SK-N-DZ (cell line): ENCODE data around the gene SMCR8.
"Not testable (repeated sequence)": the region's sequence is repeated elsewhere in the genome, so short reads cannot be mapped to it uniquely, and the experiment has no call there.

Source experiments
- DNase-seq: peaks from one replicate; pipeline ENCODE4 v3.0.0-alpha.2; 2015; ENCODE audit warnings: low spot score

Gene SMCR8

DNA sequence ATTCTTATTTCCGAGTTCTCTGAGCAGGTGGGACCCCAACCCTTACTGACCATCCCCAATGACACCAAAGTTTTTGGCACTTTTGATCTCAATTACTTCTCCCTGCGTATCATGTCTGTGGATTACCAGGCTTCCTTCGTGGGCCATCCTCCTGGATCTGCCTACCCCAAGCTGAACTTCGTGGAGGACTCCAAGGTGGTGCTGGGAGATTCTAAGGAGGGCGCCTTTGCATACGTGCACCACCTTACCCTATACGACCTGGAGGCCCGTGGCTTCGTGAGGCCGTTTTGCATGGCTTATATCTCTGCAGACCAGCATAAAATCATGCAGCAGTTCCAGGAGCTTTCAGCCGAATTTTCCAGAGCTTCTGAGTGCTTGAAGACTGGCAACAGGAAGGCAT is 868 bp downstream of the SMCR8 start:
- DNase-seq: no peak

DNA sequence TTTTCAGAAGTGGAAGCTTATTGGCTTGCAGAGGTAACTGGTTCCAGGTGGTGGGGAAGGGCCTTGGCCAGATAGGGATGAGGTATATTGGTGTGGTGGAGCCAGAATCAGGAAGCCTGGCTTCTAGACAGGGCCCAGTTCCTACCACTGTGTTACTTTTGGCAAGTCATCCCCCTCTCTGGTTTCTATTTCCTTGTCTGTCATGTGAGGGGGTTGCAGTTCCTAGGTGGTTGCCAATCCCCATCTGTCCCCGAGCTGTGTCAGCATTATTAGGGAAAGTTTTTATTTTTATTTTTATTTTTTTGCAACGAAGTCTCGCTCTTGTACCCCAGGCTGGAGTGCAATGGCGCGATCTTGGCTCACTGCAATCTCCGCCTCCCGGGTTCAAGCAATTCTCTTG is 3.0 kb downstream of the SMCR8 start:
- DNase-seq: no peak

DNA sequence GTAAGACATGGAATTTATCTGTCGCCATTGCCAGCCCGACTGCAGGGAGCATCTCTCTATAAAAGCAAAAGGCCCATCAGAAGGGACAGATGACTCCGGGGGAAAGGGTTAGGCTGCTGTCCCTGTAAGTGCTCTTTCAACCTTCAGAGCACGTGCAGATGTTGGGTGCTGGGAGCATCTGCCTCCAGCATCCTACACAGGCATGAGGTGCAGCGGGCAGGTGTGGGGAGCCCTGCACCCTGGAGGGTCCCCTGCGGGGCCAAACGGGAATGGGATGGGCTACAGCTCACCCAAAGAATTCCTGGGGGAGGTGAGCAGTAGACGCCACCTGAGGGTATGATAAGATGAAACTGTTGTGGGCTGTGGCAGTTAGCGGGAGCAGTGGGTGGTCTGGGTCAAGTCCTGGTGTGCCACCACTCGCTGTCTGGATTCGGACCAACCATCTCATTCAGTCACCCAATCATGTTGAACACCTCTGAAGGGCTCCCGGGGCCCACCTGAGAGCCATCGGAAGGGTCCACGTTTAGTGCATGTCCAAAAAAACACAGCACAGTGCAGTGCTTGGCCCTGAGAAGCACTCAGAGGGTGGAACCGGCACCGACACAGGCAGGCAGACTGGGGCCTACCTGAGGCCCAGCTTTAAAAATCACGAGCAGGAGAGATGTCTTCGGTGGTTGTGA is 3.8 kb downstream of the SMCR8 start:
- DNase-seq: no peak

DNA sequence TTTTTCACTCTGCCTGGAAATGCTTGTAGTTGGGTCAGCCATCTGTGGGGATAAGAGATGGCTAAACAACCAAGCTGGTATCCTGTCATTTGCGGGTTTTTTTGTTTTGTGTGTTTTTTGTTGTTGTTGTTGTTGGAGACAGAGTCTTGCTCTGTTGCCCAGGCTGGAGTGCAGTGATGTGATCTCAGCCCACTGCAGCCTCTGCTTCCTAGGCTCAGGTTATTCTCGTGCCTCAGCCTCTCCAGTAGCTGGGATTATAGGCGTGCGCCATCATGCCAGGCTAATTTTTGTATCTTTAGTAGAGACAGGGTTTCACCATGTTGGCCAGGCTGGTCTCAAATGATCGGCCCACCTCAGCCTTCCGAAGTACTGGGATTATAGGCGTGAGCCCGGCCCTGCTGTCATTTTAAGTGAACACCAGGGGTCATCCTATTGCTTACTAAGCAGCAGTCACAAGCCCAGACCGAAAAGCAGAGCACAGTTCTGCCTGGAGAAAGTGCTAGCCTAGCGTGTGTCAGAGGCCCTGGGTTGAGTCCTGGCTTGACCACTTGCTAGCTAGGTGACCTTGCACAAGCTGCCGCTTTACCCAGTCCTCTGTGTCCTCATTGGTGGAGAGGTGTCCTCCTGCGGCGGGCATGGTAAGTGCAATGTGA is 4.6 kb downstream of the SMCR8 start:
- peak; percentile 45 for DNase-seq

- no peak for DNase-seq
Observed at GRCh38 chr17:18320301-18320700, 5.2 kb downstream of the SMCR8 start.

GRCh38 chr17:18321309-18321708 is 6.2 kb downstream of the SMCR8 start:
- no peak for DNase-seq

DNA sequence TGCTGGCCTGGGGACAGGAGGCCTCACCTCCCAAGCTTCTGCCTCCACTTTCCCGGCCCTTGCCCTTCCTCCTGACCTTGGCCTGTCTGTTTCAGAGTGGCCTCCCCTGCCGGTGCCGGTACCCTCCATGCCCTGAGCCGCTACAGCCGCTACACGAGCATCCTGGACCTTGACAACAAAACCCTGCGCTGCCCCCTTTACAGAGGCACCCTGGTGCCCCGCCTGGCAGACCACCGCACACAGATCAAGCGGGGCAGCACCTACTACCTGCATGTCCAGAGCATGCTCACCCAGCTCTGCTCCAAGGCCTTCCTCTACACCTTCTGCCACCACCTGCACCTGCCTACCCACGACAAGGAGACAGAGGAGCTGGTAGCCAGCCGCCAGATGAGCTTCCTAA is 7.4 kb downstream of the SMCR8 start:
- DNase-seq: no peak

GRCh38 chr17:18323007-18323406 is 7.9 kb downstream of the SMCR8 start:
- no peak for DNase-seq

- DNase-seq: no peak
Observed at GRCh38 chr17:18323507-18324139, 8.5 kb downstream of the SMCR8 start.

- DNase-seq: no peak
Observed at GRCh38 chr17:18324140-18325050, 9.3 kb downstream of the SMCR8 start.

GRCh38 chr17:18326039-18326438 is 10.9 kb downstream of the SMCR8 start:
- DNase-seq: no peak

DNA sequence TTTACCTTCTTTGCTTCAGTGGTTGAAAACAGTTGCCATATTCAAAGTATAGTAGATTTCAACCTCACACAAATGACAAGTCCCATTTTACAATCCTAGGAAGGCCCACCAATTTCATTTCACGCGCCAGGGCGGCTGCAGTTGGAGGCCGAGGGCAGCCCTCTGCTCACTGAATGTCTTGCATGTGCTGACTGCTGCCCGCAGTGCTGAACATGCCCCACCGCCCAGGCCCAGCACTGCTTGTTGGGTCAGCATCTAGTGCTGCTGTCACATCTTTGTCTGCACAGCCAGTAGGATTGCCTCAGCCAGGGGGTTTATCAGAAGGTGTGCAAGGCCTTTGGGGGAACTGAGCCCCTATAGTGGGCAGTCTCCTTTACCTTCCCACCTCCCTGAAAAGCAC is 11.5 kb downstream of the SMCR8 start:
- DNase-seq: no peak

GRCh38 chr17:18327093-18327492 is 12.0 kb downstream of the SMCR8 start:
- no peak for DNase-seq

DNA sequence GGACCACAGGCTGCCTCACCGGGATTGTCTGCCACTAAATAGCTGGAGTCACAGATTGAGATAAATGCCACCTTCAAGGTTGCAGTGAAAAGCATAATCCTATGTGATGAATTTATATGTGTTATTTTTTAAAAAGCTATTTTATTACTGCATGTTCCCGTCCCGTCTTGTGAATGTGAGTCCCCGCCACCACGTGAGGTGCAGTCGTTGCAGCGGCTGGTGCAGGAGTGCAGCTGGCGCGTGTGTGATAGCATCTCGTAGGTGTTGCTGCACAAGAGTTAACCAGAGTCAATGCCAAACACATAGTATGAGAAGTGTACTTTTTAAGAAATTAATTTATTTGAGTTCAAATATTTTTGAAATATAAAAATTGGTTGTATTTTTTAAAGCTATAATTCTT is 12.5 kb downstream of the SMCR8 start:
- no peak for DNase-seq

DNA sequence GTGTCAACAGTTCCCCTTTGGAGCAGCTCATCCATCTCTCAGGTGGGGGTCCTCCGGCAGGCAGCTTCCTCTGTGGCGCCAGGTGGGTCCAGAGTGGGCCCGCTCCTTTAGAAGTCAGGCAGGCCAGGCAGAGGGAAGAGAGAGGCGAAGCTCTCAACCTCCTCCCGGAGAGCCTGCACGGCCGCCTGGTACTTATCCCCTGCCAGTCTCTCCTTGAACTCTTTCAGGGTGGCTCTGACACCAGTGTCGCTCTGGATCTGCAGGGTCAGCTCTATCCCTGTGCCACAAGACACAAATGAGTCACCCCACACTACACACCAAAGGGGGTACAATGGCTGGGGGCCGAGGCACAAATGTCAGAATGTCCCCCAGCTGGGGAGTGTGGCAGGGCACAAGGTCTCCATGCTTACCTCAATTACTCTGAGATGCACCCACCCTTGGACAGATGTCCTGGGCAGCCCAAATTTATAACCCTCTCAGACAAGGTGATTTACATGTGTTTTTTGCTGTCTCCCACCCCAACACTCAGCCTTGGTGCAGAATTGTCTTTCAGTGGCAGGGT is 13.6 kb downstream of the SMCR8 start:
- no peak for DNase-seq

- DNase-seq: no peak
Observed at GRCh38 chr17:18331879-18332278, 16.8 kb downstream of the SMCR8 start.

GRCh38 chr17:18332909-18333489 is 17.9 kb downstream of the SMCR8 start:
- DNase-seq: no peak

GRCh38 chr17:18338158-18338557 is 23.1 kb downstream of the SMCR8 start:
- not testable (repeated sequence) for DNase-seq

DNA sequence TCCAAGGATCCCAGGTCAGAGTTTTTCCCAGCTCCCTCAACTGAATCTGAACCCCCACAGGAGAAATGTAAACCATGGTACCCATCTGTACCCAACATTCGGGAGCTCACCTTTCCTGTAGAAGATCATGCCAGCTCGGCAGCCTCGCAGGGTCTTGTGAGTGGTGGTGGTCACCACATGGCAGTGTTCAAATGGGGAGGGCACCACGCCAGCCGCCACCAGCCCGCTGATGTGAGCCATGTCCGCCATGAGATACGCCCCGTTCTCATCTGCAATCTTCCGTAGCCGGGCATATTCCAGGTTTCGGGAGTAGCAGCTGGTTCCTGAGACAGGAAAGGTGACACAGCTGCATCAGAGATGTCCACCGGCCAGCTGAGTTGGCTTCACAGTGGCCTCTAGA is 24.8 kb downstream of the SMCR8 start:
- DNase-seq: no peak

GRCh38 chr17:18344021-18344420 is 28.9 kb downstream of the SMCR8 start:
- no peak for DNase-seq

DNA sequence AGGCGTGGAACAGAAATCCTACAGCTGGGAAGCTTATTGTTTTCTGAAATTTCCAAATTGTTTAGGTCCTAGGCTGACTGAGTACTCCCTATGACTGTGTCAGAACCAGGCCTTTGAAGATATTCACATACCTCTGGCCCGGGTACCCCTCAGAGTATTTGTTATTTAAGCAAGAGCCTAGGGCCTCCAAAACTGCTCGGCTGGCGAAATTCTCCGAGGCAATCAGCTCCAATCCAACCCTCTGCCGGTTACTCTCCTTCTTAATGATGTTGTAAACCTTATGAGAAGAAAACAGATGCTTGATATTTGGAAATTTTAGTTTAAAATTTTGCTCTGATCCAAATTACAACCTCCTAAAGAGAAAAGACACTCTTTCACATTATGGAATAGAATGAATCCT is 38.4 kb downstream of the SMCR8 start:
- DNase-seq: no peak
